ENCODE data around the gene CHRNA4. TPM values are rescaled to one million over a fixed set of nuclear protein-coding genes. Genes with fewer than 3 reads are reported as not detected.

Gene CHRNA4
- total and polyA plus RNA-seq, 10 of the 15 experiments (the other 5 are each of a cell fraction or from before 2014, with no cell fraction given), result 0.04 to 0.41 (median 0.06) TPM; not detected in 5

DNA sequence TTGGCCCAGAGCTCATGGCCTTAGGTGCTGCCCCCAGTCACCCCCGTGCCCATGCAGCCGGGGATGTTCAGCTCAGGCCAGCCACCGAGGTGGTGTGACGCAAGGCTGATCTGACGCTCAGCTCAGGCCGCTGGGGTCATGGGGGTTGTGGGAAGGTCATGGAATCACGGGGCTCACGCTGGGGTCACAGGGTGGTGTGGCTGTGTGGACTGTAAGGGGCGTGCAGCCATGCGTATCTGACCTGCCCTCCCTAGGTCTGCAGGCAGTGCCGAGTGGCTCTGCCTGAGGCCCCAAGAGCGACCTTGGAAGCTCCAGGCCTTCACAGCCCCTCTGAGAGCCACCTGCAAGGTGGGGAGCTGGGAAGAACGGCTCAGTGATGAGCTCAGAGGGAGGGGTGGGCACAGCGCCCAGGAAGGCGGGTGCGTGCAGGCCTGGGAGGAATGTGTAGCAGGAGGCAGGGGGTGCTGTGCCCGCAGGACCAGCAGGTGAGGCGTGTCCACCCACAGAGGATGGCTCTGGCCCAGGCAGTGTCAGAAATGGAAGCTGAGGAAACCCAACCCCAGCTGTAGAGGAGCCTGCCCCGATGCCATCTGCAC, 27.8 kb downstream of the CHRNA4 start:
- H3K79me2 ChIP-seq (ENCODE audit: control insufficient read depth, insufficient read depth, low read length), result no peaks in the 10 kb centered on the region
- no peaks in the 10 kb centered on the region for H3K36me3 ChIP-seq (ENCODE audit: control insufficient read depth in 2 of 2, insufficient read depth in 2 of 2, low read length in 1 of 2)
- H3K4me3 ChIP-seq, result no peak overlapping the region
- H3K9ac ChIP-seq (ENCODE audit: control insufficient read depth, insufficient read depth, low read length), result no peak overlapping the region
- in situ Hi-C loops (cut with MboI), result no loop called here
- BruUV-seq (replicated peaks), result no TSS peak
- no peak overlapping the region for H3K4me2 ChIP-seq (ENCODE audit: control insufficient read depth, insufficient read depth)
- RAD21 ChIA-PET (ENCODE audit: unreplicated experiment), result no interaction called here
- FAIRE-seq, result no peak
- 72% methylated on average over 13 of the region's 19 CpGs for WGBS (ENCODE audit: insufficient coverage, insufficient replicate concordance, low lambda C conversion rate, missing lambda C conversion rate)
- no peak overlapping the region for H3K27ac ChIP-seq (ENCODE audit: control insufficient read depth, insufficient read depth)
- peaks cover 2% of the 10 kb centered on the region; the same call in 2 of the 3 replicates for H3K9me3 ChIP-seq (replicated peaks; ENCODE audit: control insufficient read depth, insufficient read depth, low read length)
- no peaks in the 10 kb centered on the region for H3K27me3 ChIP-seq (replicated peaks in 1 of 2; ENCODE audit: control insufficient read depth in 2 of 2, insufficient read depth in 2 of 2, low read length in 1 of 2)
- POLR2A ChIA-PET, result no interaction called here
- no peaks in the 10 kb centered on the region for H4K20me1 ChIP-seq (ENCODE audit: control insufficient read depth, insufficient read depth)
- H2AFZ ChIP-seq (ENCODE audit: control insufficient read depth, low read depth, low read length), result no peak overlapping the region
- no peak for TF ChIP-seq ZNF622 (IDR thresholded peaks at IDR 0.05)
- TF ChIP-seq, protein P1, sequence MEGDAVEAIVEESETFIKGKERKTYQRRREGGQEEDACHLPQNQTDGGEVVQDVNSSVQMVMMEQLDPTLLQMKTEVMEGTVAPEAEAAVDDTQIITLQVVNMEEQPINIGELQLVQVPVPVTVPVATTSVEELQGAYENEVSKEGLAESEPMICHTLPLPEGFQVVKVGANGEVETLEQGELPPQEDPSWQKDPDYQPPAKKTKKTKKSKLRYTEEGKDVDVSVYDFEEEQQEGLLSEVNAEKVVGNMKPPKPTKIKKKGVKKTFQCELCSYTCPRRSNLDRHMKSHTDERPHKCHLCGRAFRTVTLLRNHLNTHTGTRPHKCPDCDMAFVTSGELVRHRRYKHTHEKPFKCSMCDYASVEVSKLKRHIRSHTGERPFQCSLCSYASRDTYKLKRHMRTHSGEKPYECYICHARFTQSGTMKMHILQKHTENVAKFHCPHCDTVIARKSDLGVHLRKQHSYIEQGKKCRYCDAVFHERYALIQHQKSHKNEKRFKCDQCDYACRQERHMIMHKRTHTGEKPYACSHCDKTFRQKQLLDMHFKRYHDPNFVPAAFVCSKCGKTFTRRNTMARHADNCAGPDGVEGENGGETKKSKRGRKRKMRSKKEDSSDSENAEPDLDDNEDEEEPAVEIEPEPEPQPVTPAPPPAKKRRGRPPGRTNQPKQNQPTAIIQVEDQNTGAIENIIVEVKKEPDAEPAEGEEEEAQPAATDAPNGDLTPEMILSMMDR (IDR thresholded peaks at IDR 0.05 in 2 of 3, conservative IDR thresholded peaks at IDR 0.05 in 1 of 3; ENCODE audit: control insufficient read depth in 2 of 3, extremely low read depth in 1 of 3, insufficient read depth in 1 of 3, low read depth in 3 of 3, low read length in 3 of 3), result no peak
- no peak for TF ChIP-seq HCFC1 (IDR thresholded peaks at IDR 0.05; ENCODE audit: low read length)
- TF ChIP-seq FOS (IDR thresholded peaks at IDR 0.05; ENCODE audit: borderline replicate concordance, extremely low read depth, insufficient read length), result no peak
- TF ChIP-seq SIN3A (IDR thresholded peaks at IDR 0.05; ENCODE audit: low read depth, low read length), result no peak
- TF ChIP-seq YY1 (IDR thresholded peaks at IDR 0.05; ENCODE audit: low read depth, low read length), result no peak
- TF ChIP-seq ZSCAN29 (IDR thresholded peaks at IDR 0.05), result no peak
- TF ChIP-seq, protein P2, sequence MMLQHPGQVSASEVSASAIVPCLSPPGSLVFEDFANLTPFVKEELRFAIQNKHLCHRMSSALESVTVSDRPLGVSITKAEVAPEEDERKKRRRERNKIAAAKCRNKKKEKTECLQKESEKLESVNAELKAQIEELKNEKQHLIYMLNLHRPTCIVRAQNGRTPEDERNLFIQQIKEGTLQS (IDR thresholded peaks at IDR 0.05; ENCODE audit: borderline replicate concordance, extremely low read depth, low read depth, low read length), result no peak
- no peak for TF ChIP-seq GATAD2B (conservative IDR thresholded peaks at IDR 0.05; ENCODE audit: low read depth)
- no peak for TF ChIP-seq NBN (IDR thresholded peaks at IDR 0.05)
- no peak for TF ChIP-seq JUND (IDR thresholded peaks at IDR 0.05; ENCODE audit: low read depth, low read length)
- CTCF ChIA-PET, result no interaction called here
- no peaks in the 10 kb centered on the region for H3K4me1 ChIP-seq (ENCODE audit: control insufficient read depth, insufficient read depth, low read length)
- DNase-seq (ENCODE audit: low read depth, low spot score), result no peak
- SMC1A ChIA-PET (ENCODE audit: uncharacterized antibody, unreplicated experiment), result no interaction called here
- intact Hi-C loops (cut with micrococcal nuclease; ENCODE audit: unreplicated experiment), result no loop called here
- no peak for ATAC-seq
